RWPE1 (cell line): ENCODE data around the gene KRT8.

Source experiments
- CTCF ChIA-PET: fragments of 350-600 bp; sonication (Branson Sonifier 250); formaldehyde crosslinking; extraction: SDS; loops from one replicate; lab custom pipeline; 2021; lab: Yijun Ruan, JAX
- POLR2A ChIA-PET: fragments of 400-600 bp; formaldehyde crosslinking; extraction: SDS; loops from one replicate; lab custom pipeline; 2020; ENCODE audit warnings: antibody characterized with exemption; ENCODE audit not compliant: low non-redundant PET; lab: Yijun Ruan, JAX
- DNase-seq: peaks from one replicate; pipeline ENCODE4 v3.0.0; 2012; ENCODE audit warnings: low spot score
- H3K27ac ChIP-seq: fragments of 450-650 bp; 2 replicates; pipeline ENCODE4 v1.5.1; 2017
- CTCF ChIP-seq: fragments of 450-650 bp; conservative IDR thresholded peaks from 2 replicates; pipeline ENCODE4 v1.5.1; 2017; ENCODE audit warnings: low read depth, mild to moderate bottlenecking

Gene KRT8

DNA sequence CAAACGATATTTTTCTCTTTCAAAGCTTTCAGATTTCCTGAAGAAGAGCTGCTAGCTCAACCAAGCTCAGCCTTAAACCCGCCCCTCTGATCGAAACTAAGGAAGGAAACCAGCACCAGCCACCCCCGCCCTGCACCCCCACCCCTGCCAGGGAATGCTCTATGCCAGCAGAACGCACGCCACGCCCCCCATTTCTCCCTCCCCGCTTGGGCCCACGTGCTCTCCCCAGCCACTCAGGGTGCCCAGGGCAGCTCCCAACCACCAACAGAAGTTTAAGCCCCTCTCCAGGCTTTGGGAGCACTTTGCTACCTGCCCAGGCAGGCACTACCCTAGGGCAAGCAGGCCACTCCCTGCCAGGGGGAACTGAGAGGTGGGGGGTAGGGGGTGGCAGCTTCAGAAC, 37.2 kb downstream of the KRT8 start:
- peak overlapping the region; percentile 100 for H3K27ac ChIP-seq
- no peak for TF ChIP-seq CTCF
- ChIA-PET POLR2A (no interaction called here), CTCF (interaction anchor here (0.6 to 1.1 kb wide), 6 partner anchors 12 to 495 kb away, joined by 3 to 7 read pairs (median 3); no protein-coding TSS in a partner anchor)
- DNase-seq = peak; percentile 86

DNA sequence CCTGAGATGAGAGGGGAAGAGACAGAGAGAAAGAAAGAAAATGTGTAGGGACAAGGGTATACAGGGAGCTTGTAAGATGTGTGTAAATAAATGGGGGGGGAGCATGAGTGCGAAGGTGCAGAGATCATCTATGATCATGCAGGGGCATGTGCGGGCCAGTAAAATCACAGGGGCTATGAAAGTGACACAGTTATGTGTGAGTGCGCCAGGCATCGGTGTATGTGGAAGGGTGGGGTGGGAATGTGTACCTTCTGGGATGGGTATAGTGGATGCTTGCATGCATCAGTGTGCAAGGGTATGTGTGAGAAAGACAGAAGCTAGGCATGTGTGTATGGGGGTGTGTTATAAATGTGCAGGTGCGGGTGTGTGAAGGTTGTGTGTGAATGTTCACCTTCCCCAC, 37.7 kb downstream of the KRT8 start:
- POLR2A ChIA-PET = interaction anchor here (0.7 kb wide), 1 partner anchor 284 kb away, joined by 6 read pairs; no protein-coding TSS in a partner anchor
- CTCF ChIA-PET = interaction anchor here (0.5 to 2.2 kb wide), 7 partner anchors 13 to 723 kb away, joined by 3 to 7 read pairs (median 4); no protein-coding TSS in a partner anchor
- peak overlapping the region; percentile 100 for H3K27ac ChIP-seq
- no peak for TF ChIP-seq CTCF
- no peak for DNase-seq

GRCh38 chr12:52865090-52865944, 39.6 kb downstream of the KRT8 start:
- peak; percentile 82 for DNase-seq
- ChIA-PET CTCF (interaction anchor here (0.6 to 2.2 kb wide), 15 partner anchors 9 to 722 kb away, joined by 3 to 7 read pairs (median 4); no protein-coding TSS in a partner anchor), POLR2A (no interaction called here)
- peak; percentile 74 for TF ChIP-seq CTCF
- peak overlapping the region; percentile 100 for H3K27ac ChIP-seq

DNA sequence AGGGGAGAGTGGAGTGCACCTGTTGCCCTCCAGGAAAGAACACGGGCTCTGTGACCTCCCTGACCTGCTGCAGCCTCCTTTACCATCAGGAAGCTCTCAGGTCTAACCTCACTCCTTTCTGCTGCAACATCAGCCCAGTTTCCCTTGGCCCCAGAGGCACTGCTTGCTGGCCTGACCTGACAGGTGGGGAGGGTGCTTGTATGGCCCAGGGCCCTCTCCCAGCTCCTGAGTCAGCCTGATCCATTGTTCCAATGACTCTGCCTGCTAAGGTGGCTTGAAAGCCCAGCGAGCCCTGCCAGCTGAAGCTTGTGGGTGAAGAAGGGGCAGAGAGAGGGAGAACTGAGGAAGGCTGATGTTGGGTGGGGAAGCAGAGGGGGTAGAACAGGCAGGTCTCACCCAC, 42.9 kb downstream of the KRT8 start:
- ChIA-PET POLR2A (no interaction called here), CTCF (interaction anchor here (0.8 kb wide), 1 partner anchor 18 kb away, joined by 3 read pairs; no protein-coding TSS in a partner anchor)
- TF ChIP-seq CTCF = no peak
- DNase-seq = no peak
- H3K27ac ChIP-seq = peak overlapping the region; percentile 93

DNA sequence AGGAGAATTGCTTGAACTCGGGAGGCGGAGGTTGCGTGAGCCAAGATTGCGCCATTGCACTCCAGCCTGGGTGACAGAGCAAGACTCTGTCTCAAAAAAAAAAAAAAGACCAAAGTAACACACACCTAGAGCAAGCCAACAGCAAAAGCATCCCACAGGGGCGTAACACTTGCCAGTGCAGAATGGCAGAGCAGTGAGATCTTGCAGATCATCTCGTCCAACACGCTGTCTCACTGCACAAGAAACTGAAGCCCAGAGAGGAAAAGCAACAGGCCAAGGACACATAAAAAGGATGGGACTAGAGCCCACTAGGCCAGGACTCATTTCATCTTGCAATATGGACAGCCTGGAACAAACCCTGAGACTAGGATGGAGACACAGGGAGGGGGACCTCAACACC, 43.4 kb downstream of the KRT8 start:
- ChIA-PET CTCF (interaction anchor here (0.8 kb wide), 1 partner anchor 18 kb away, joined by 3 read pairs; no protein-coding TSS in a partner anchor), POLR2A (no interaction called here)
- peak overlapping the region; percentile 93 for H3K27ac ChIP-seq
- DNase-seq = no peak
- no peak for TF ChIP-seq CTCF

DNA sequence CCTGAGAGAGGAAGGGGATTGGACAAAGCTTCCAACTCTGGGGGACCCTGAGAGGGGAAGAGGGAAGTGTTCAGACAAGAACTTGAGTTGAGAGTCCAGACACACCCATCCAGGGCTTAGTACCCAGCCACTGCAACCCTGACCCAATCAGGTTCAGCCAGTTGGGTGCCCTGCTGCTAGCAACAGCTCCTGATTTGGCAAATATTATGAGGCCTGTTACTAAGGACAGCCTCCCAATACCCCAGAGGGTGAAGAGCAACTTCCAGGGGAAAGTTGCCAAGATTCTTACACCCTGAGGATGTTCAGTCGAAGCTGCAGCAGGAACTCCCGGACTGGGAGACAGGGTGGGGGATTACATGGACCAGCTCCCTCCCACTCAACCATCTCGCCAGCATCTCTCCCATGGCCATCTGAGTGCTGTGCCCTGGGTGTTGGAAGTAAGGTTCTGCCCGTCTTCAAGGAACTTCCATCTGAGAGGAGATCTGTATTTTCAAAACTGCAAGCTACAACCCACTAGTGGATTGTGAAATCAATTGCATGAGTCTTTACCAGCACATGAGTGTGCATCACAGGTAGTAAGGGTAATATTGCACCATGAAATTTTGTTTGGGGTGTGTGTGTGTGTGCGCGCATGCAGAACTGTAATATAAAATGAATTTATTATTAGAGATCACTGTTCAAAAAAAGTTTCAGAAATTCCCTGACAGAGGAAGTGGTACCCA, 44.6 kb downstream of the KRT8 start:
- H3K27ac ChIP-seq = peak overlapping the region; percentile 93

More for the DNA sequence above, 44.6 kb downstream of the KRT8 start:
- ChIA-PET CTCF (interaction anchor here (0.6 to 0.8 kb wide), 4 partner anchors 20 to 652 kb away, joined by 3 read pairs; no protein-coding TSS in a partner anchor), POLR2A (no interaction called here)
- DNase-seq = peak; percentile 93
- TF ChIP-seq CTCF = no peak
